HG02852 (cell line): ENCODE data around the gene ATP5F1E.
"Not testable (repeated sequence)": the region's sequence is repeated elsewhere in the genome, so short reads cannot be mapped to it uniquely, and the experiment has no call there.

Experiments used
- ATAC-seq: cut with Tn5 transposase; IDR thresholded peaks from one replicate; pipeline ENCODE4 v1.9.1; 2021; ENCODE audit warnings: mild to moderate bottlenecking, moderate library complexity; ENCODE audit not compliant: unreplicated experiment

Gene ATP5F1E

GRCh38 chr20:59022754-59023153 is 9.4 kb downstream of the ATP5F1E start:
- ATAC-seq: no peak

GRCh38 chr20:59020938-59021551 is 11.1 kb downstream of the ATP5F1E start:
- no peak for ATAC-seq

GRCh38 chr20:59019217-59019616 is 12.9 kb downstream of the ATP5F1E start, which contains the start of gene TUBB1:
Gene TUBB1 (plus strand): TSS chr20:59019429. CDS start chr20:59019523, 94 bp downstream.
- ATAC-seq: no peak

GRCh38 chr20:59018817-59019216 is 13.3 kb downstream of the ATP5F1E start:
- no peak for ATAC-seq

- ATAC-seq: no peak
These were observed 14.5 kb downstream of the ATP5F1E start for GRCh38 chr20:59017493-59018231.

- ATAC-seq: no peak
These were observed 15.2 kb downstream of the ATP5F1E start for GRCh38 chr20:59016795-59017492.

- no peak for ATAC-seq
These were observed 16.1 kb downstream of the ATP5F1E start for GRCh38 chr20:59015812-59016711.

- no peak for ATAC-seq
These were observed 16.7 kb downstream of the ATP5F1E start for GRCh38 chr20:59015411-59015810.

- ATAC-seq: no peak
These were observed 17.3 kb downstream of the ATP5F1E start for GRCh38 chr20:59014680-59015389.

- ATAC-seq: no peak
These were observed 18.1 kb downstream of the ATP5F1E start for GRCh38 chr20:59013959-59014608.

GRCh38 chr20:59013031-59013951 is 18.8 kb downstream of the ATP5F1E start:
- ATAC-seq: no peak

GRCh38 chr20:59011874-59012157 is 20.3 kb downstream of the ATP5F1E start:
- not testable (repeated sequence) for ATAC-seq

- ATAC-seq: no peak
These were observed 20.9 kb downstream of the ATP5F1E start for GRCh38 chr20:59010995-59011873.

- no peak for ATAC-seq
These were observed 21.7 kb downstream of the ATP5F1E start for GRCh38 chr20:59010321-59010994.

GRCh38 chr20:59008715-59009336 is 23.3 kb downstream of the ATP5F1E start:
- ATAC-seq: no peak

GRCh38 chr20:59007665-59008511 is 24.2 kb downstream of the ATP5F1E start:
- ATAC-seq: peak; percentile 44
